HG03045 (cell line): Measurements from ENCODE around the gene TMED5.
"Not testable (repeated sequence)": the region's sequence is repeated elsewhere in the genome, so short reads cannot be mapped to it uniquely, and the experiment has no call there.

Experiments used
- ATAC-seq: cut with Tn5 transposase; IDR thresholded peaks from one replicate; pipeline ENCODE4 v1.9.1; 2021; ENCODE audit warnings: mild to moderate bottlenecking, moderate library complexity; ENCODE audit not compliant: unreplicated experiment

Gene TMED5

GRCh38 chr1:93172778-93173177 is 7.4 kb downstream of the TMED5 start:
- no peak for ATAC-seq

GRCh38 chr1:93171549-93172034 is 8.6 kb downstream of the TMED5 start:
- no peak for ATAC-seq

GRCh38 chr1:93170141-93170678 is 10.0 kb downstream of the TMED5 start:
- not testable (repeated sequence) for ATAC-seq

- no peak for ATAC-seq
Observed at GRCh38 chr1:93167006-93167405, 13.2 kb downstream of the TMED5 start.

GRCh38 chr1:93165895-93166294 is 14.3 kb downstream of the TMED5 start:
- ATAC-seq: not testable (repeated sequence)

GRCh38 chr1:93164816-93165215 is 15.4 kb downstream of the TMED5 start:
- no peak for ATAC-seq

- ATAC-seq: not testable (repeated sequence)
Observed at GRCh38 chr1:93163314-93163713, 16.9 kb downstream of the TMED5 start.

GRCh38 chr1:93159337-93159736 is 20.9 kb downstream of the TMED5 start:
- ATAC-seq: no peak

GRCh38 chr1:93155335-93155734 is 24.9 kb downstream of the TMED5 start:
- ATAC-seq: no peak

GRCh38 chr1:93154898-93155297 is 25.3 kb downstream of the TMED5 start:
- ATAC-seq: no peak

- no peak for ATAC-seq
Observed at GRCh38 chr1:93152835-93153234, 27.4 kb downstream of the TMED5 start.

- ATAC-seq: no peak
Observed at GRCh38 chr1:93151474-93151873, 28.7 kb downstream of the TMED5 start.

- ATAC-seq: no peak
Observed at GRCh38 chr1:93150729-93151128, 29.5 kb downstream of the TMED5 start.

GRCh38 chr1:93148001-93148400 is 32.2 kb downstream of the TMED5 start:
- ATAC-seq: no peak

GRCh38 chr1:93143769-93144168 is 36.4 kb downstream of the TMED5 start:
- no peak for ATAC-seq

GRCh38 chr1:93143136-93143535 is 37.1 kb downstream of the TMED5 start:
- ATAC-seq: no peak

GRCh38 chr1:93142161-93142560 is 38.1 kb downstream of the TMED5 start:
- ATAC-seq: no peak

- ATAC-seq: no peak
Observed at GRCh38 chr1:93140106-93140505, 40.1 kb downstream of the TMED5 start.

- no peak for ATAC-seq
Observed at GRCh38 chr1:93137604-93138292, 42.5 kb downstream of the TMED5 start.

- ATAC-seq: no peak
Observed at GRCh38 chr1:93136445-93136844, 43.8 kb downstream of the TMED5 start.

- no peak for ATAC-seq
Observed at GRCh38 chr1:93132638-93133037, 47.6 kb downstream of the TMED5 start.

GRCh38 chr1:93129507-93130099 is 50.6 kb downstream of the TMED5 start:
- ATAC-seq: no peak
